ENCODE results near the gene PROSER3.

DNA sequence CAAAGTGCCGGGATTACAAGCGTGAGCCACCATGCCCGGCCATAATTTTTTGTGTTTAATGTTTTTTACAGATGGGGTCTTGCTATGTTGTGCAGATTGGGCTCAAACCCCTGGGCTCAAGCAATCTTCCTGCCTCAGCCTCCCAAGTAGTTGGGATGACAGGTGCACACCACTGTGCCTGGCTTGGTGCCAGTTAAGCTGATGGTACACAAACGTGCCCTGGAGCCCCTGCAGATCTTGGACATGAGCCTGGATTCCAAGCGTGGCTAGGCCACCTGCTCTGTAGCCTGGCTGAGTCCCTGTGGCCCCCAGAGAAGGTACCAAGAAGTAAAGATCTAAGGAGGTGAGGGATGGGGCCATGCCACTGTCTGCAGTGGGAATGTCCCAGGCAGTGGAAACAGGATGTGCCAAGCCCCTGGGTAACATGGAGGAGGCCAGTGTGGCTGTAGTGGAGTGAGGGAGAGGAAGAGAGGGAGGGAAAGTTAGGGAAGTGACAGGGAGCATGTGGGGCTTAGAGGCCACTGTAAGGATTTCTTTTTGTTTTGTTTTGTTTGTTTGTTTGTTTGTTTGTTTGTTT lies 47.6 kb downstream of the PROSER3 start:
- TF ChIP-seq TAF1 (IDR thresholded peaks at IDR 0.05; ENCODE audit: low read depth), result no peak
- TF ChIP-seq RAD21 (IDR thresholded peaks at IDR 0.05; ENCODE audit: low read depth), result no peak
- no peak for TF ChIP-seq EP300 (IDR thresholded peaks at IDR 0.05; ENCODE audit: borderline replicate concordance)

Data from Ishikawa (cell line).